Measurements from ENCODE around the gene E2F4.

Gene E2F4

GRCh38 chr16:67163164-67163998, 28.6 kb upstream of the E2F4 start:
- no peak for DNase-seq (ENCODE audit: low spot score)
- H2AK5ac ChIP-seq (ENCODE audit: low read depth, low read length): peak overlapping the region; percentile 75
- H3K4me2 ChIP-seq (ENCODE audit: insufficient read depth, low read length, poor library complexity, severe bottlenecking): peak overlapping the region; percentile 94
- no peak overlapping the region for H3K27ac ChIP-seq (replicated peaks; ENCODE audit: low read length)
- peak overlapping the region; percentile 92 for H3K18ac ChIP-seq (ENCODE audit: low read length)
- peaks cover 15 to 17% of the 10 kb centered on the region in 2 donors for H3K4me1 ChIP-seq (ENCODE audit: control insufficient read depth in 2 of 2, insufficient read depth in 1 of 2, low read depth in 1 of 2, low read length in 2 of 2)
- H3K4ac ChIP-seq (ENCODE audit: low read length): no peak overlapping the region
- peak overlapping the region; percentile 20 for H2BK15ac ChIP-seq (ENCODE audit: low read length)
- peak overlapping the region; percentile 75 for H3K14ac ChIP-seq (ENCODE audit: low read length)
- peak overlapping the region; percentile 47 to 78 for H3K4me3 ChIP-seq (ENCODE audit: low read length in 2 of 2)
- peak overlapping the region; percentile 95 for H3K23ac ChIP-seq (ENCODE audit: low read depth, low read length, poor library complexity)
- peaks cover 0 to 11% of the 10 kb centered on the region in 2 donors for H3K9me3 ChIP-seq (replicated peaks in 1 of 2; ENCODE audit: control insufficient read depth in 2 of 2, insufficient read depth in 1 of 2, low read depth in 1 of 2, low read length in 2 of 2)
- H3K9ac ChIP-seq (ENCODE audit: low read depth, low read length, poor library complexity): peak overlapping the region; percentile 86
- H4K8ac ChIP-seq (ENCODE audit: low read depth, low read length): peak overlapping the region; percentile 43
- peak overlapping the region; percentile 53 for H2BK5ac ChIP-seq (ENCODE audit: low read length)
- no CpG with 5 or more reads among the region's 99 CpGs for WGBS, 2 donors (ENCODE audit: extremely low coverage in 2 of 2, insufficient read length in 2 of 2, insufficient replicate concordance in 1 of 2)
- H3K79me1 ChIP-seq (ENCODE audit: low read depth, low read length): peaks cover 6% of the 10 kb centered on the region
- peak overlapping the region; percentile 90 for H2BK12ac ChIP-seq (ENCODE audit: low read length)
- H2AFZ ChIP-seq (ENCODE audit: low read length): peak overlapping the region; percentile 98
- H3K27me3 ChIP-seq (ENCODE audit: control insufficient read depth in 3 of 3, insufficient read depth in 3 of 3, low read depth in 1 of 3, low read length in 3 of 3): peaks cover 80 to 100% (median 99%) of the 10 kb centered on the region in 3 experiments
- no peaks in the 10 kb centered on the region for H3K36me3 ChIP-seq (replicated peaks in 1 of 2; ENCODE audit: control insufficient read depth in 2 of 2, insufficient read depth in 2 of 2, low read length in 2 of 2)
- H2BK120ac ChIP-seq (ENCODE audit: low read depth, low read length): no peak overlapping the region
- no peak overlapping the region for H4K91ac ChIP-seq (ENCODE audit: low read depth, low read length, poor library complexity)

GRCh38 chr16:67163999-67164558, 27.9 kb upstream of the E2F4 start:
- H2BK12ac ChIP-seq (ENCODE audit: low read length): peak overlapping the region; percentile 73
- no peak overlapping the region for H4K91ac ChIP-seq (ENCODE audit: low read depth, low read length, poor library complexity)
- H3K4me3 ChIP-seq (ENCODE audit: low read length in 2 of 2): peak overlapping the region; percentile 47 to 78
- peak overlapping the region; percentile 38 for H3K14ac ChIP-seq (ENCODE audit: low read length)
- DNase-seq (ENCODE audit: low spot score): no peak
- H4K8ac ChIP-seq (ENCODE audit: low read depth, low read length): no peak overlapping the region
- H2AFZ ChIP-seq (ENCODE audit: low read length): peak overlapping the region; percentile 98
- H3K79me1 ChIP-seq (ENCODE audit: low read depth, low read length): peaks cover 4% of the 10 kb centered on the region
- no peak overlapping the region for H3K9ac ChIP-seq (ENCODE audit: low read depth, low read length, poor library complexity)
- no peak overlapping the region for H2BK5ac ChIP-seq (ENCODE audit: low read length)
- H3K27me3 ChIP-seq (ENCODE audit: control insufficient read depth in 3 of 3, insufficient read depth in 3 of 3, low read depth in 1 of 3, low read length in 3 of 3): peaks cover 79 to 100% (median 99%) of the 10 kb centered on the region in 3 experiments
- no peak overlapping the region for H2BK120ac ChIP-seq (ENCODE audit: low read depth, low read length)
- no peak overlapping the region for H3K27ac ChIP-seq (replicated peaks; ENCODE audit: low read length)
- H3K23ac ChIP-seq (ENCODE audit: low read depth, low read length, poor library complexity): peak overlapping the region; percentile 95
- peak overlapping the region; percentile 94 for H3K4me2 ChIP-seq (ENCODE audit: insufficient read depth, low read length, poor library complexity, severe bottlenecking)
- no peaks in the 10 kb centered on the region for H3K36me3 ChIP-seq (replicated peaks in 1 of 2; ENCODE audit: control insufficient read depth in 2 of 2, insufficient read depth in 2 of 2, low read length in 2 of 2)
- H3K4me1 ChIP-seq (ENCODE audit: control insufficient read depth in 2 of 2, insufficient read depth in 1 of 2, low read depth in 1 of 2, low read length in 2 of 2): peaks cover 14 to 15% of the 10 kb centered on the region in 2 donors
- H2AK5ac ChIP-seq (ENCODE audit: low read depth, low read length): peak overlapping the region; percentile 75
- peaks cover 0 to 11% of the 10 kb centered on the region in 2 donors for H3K9me3 ChIP-seq (replicated peaks in 1 of 2; ENCODE audit: control insufficient read depth in 2 of 2, insufficient read depth in 1 of 2, low read depth in 1 of 2, low read length in 2 of 2)
- WGBS, 2 donors (ENCODE audit: extremely low coverage in 2 of 2, insufficient read length in 2 of 2, insufficient replicate concordance in 1 of 2): no CpG with 5 or more reads among the region's 34 CpGs
- peak overlapping the region; percentile 92 for H3K18ac ChIP-seq (ENCODE audit: low read length)
- H3K4ac ChIP-seq (ENCODE audit: low read length): no peak overlapping the region
- no peak overlapping the region for H2BK15ac ChIP-seq (ENCODE audit: low read length)

GRCh38 chr16:67164599-67165061, 27.3 kb upstream of the E2F4 start, which contains the start of gene HSF4:
HSF4 (plus strand) TSS chr16:67164745; CDS start chr16:67164812, 67 bp downstream.
- peak within 1 kb of the TSS; percentile 53 for H3K4ac ChIP-seq (ENCODE audit: low read length)
- H3K27me3 ChIP-seq (ENCODE audit: control insufficient read depth in 3 of 3, insufficient read depth in 3 of 3, low read depth in 1 of 3, low read length in 3 of 3): peaks cover 76 to 100% (median 98%) of the 10 kb centered on the region in 3 experiments
- peak within 1 kb of the TSS; percentile 98 for H2AFZ ChIP-seq (ENCODE audit: low read length)
- H3K9me3 ChIP-seq (replicated peaks in 1 of 2; ENCODE audit: control insufficient read depth in 2 of 2, insufficient read depth in 1 of 2, low read depth in 1 of 2, low read length in 2 of 2): peaks cover 0 to 11% of the 10 kb centered on the region in 2 donors
- no peak within 1 kb of the TSS for H3K27ac ChIP-seq (replicated peaks; ENCODE audit: low read length)
- peak within 1 kb of the TSS; percentile 94 for H3K4me2 ChIP-seq (ENCODE audit: insufficient read depth, low read length, poor library complexity, severe bottlenecking)
- H2BK5ac ChIP-seq (ENCODE audit: low read length): peak within 1 kb of the TSS; percentile 53
- no peaks in the 10 kb centered on the region for H3K36me3 ChIP-seq (replicated peaks in 1 of 2; ENCODE audit: control insufficient read depth in 2 of 2, insufficient read depth in 2 of 2, low read length in 2 of 2)
- WGBS, 2 donors (ENCODE audit: extremely low coverage in 2 of 2, insufficient read length in 2 of 2, insufficient replicate concordance in 1 of 2): no CpG with 5 or more reads among the region's 41 CpGs
- H3K4me1 ChIP-seq (ENCODE audit: control insufficient read depth in 2 of 2, insufficient read depth in 1 of 2, low read depth in 1 of 2, low read length in 2 of 2): peaks cover 15 to 19% of the 10 kb centered on the region in 2 donors
- H2AK5ac ChIP-seq (ENCODE audit: low read depth, low read length): peak within 1 kb of the TSS; percentile 75
- no peak for DNase-seq (ENCODE audit: low spot score)
- H4K8ac ChIP-seq (ENCODE audit: low read depth, low read length): peak within 1 kb of the TSS; percentile 43
- no peak within 1 kb of the TSS for H2BK120ac ChIP-seq (ENCODE audit: low read depth, low read length)
- H3K23ac ChIP-seq (ENCODE audit: low read depth, low read length, poor library complexity): peak within 1 kb of the TSS; percentile 95
- H2BK15ac ChIP-seq (ENCODE audit: low read length): peak within 1 kb of the TSS; percentile 49
- H3K18ac ChIP-seq (ENCODE audit: low read length): peak within 1 kb of the TSS; percentile 92
- peaks cover 4% of the 10 kb centered on the region for H3K79me1 ChIP-seq (ENCODE audit: low read depth, low read length)
- H3K9ac ChIP-seq (ENCODE audit: low read depth, low read length, poor library complexity): peak within 1 kb of the TSS; percentile 86
- peak within 1 kb of the TSS; percentile 75 for H3K14ac ChIP-seq (ENCODE audit: low read length)
- no peak within 1 kb of the TSS for H4K91ac ChIP-seq (ENCODE audit: low read depth, low read length, poor library complexity)
- peak within 1 kb of the TSS; percentile 73 for H2BK12ac ChIP-seq (ENCODE audit: low read length)
- H3K4me3 ChIP-seq (ENCODE audit: low read length in 2 of 2): peak within 1 kb of the TSS; percentile 47 to 78

All from neuronal stem cell (in vitro differentiated cells).